G401.6 (cell line): Measurements from ENCODE around the gene FBXL15.
"Not testable (repeated sequence)": the region's sequence is repeated elsewhere in the genome, so short reads cannot be mapped to it uniquely, and the experiment has no call there.

Experiments
- FAIRE-seq: peaks from 2 replicates; lab custom pipeline; 2012; peaks lifted over from hg19 to GRCh38; lab: Jason Lieb, UNC

FBXL15 gene

GRCh38 chr10:102431452-102432124 is 11.0 kb downstream of the FBXL15 start:
- no peak for FAIRE-seq

- FAIRE-seq, result peak; percentile 98
Observed at GRCh38 chr10:102432162-102432950, 11.7 kb downstream of the FBXL15 start, which contains the start of gene CUEDC2. Gene CUEDC2, minus strand, starts transcription at chr10:102432574. Its CDS starts 7,386 bp downstream, at chr10:102425188.

GRCh38 chr10:102433619-102434046 is 13.0 kb downstream of the FBXL15 start:
- no peak for FAIRE-seq

- FAIRE-seq, result no peak
Observed at GRCh38 chr10:102434394-102435132, 13.9 kb downstream of the FBXL15 start.

GRCh38 chr10:102435133-102435497 is 14.5 kb downstream of the FBXL15 start:
- no peak for FAIRE-seq

GRCh38 chr10:102435529-102436233 is 15.0 kb downstream of the FBXL15 start:
- FAIRE-seq, result no peak

GRCh38 chr10:102436312-102436711 is 15.7 kb downstream of the FBXL15 start:
- FAIRE-seq, result no peak

GRCh38 chr10:102437515-102437914 is 16.9 kb downstream of the FBXL15 start:
- FAIRE-seq, result no peak

- no peak for FAIRE-seq
Observed at GRCh38 chr10:102438374-102438773, 17.7 kb downstream of the FBXL15 start.

GRCh38 chr10:102444851-102445250 is 24.2 kb downstream of the FBXL15 start:
- peak; percentile 19 for FAIRE-seq

GRCh38 chr10:102449321-102450123 is 28.9 kb downstream of the FBXL15 start:
- FAIRE-seq, result peak; percentile 95

- no peak for FAIRE-seq
Observed at GRCh38 chr10:102450124-102450373, 29.4 kb downstream of the FBXL15 start.

GRCh38 chr10:102450374-102451104 is 29.9 kb downstream of the FBXL15 start:
- FAIRE-seq, result no peak

- no peak for FAIRE-seq
Observed at GRCh38 chr10:102451105-102451969, 30.7 kb downstream of the FBXL15 start, which contains the start of gene C10orf95. Gene C10orf95, minus strand, starts transcription at chr10:102451543. Its CDS starts 450 bp downstream, at chr10:102451093.

GRCh38 chr10:102452672-102453340 is 32.2 kb downstream of the FBXL15 start:
- no peak for FAIRE-seq

- no peak for FAIRE-seq
Observed at GRCh38 chr10:102453502-102453901, 32.9 kb downstream of the FBXL15 start.

GRCh38 chr10:102454662-102455487 is 34.2 kb downstream of the FBXL15 start:
- not testable (repeated sequence) for FAIRE-seq

GRCh38 chr10:102455893-102456471 is 35.3 kb downstream of the FBXL15 start:
- no peak for FAIRE-seq
